NB4 (cell line): Measurements from ENCODE around the gene DENND4A.
A peak's percentile ranks its signal among the peaks of the same experiment; 100 is the strongest.

Source experiments
- DNase-seq: peaks from one replicate; pipeline ENCODE4 v3.0.0; 2010; ENCODE audit warnings: low read depth
- H3K4me3 ChIP-seq: one replicate; pipeline ENCODE4 v1.5.1; 2011; ENCODE audit warnings: mild to moderate bottlenecking, low read depth, low read length, moderate library complexity
- CTCF ChIP-seq: IDR thresholded peaks from one replicate; pipeline ENCODE4 v1.5.1; 2012; ENCODE audit warnings: low read depth, low read length
- MAX ChIP-seq: IDR thresholded peaks from 2 replicates; pipeline ENCODE4 v1.6.1; 2011; ENCODE audit warnings: low read depth, low read length
- MYC ChIP-seq: IDR thresholded peaks from 2 replicates; pipeline ENCODE4 v1.6.1; 2011; ENCODE audit warnings: low read depth, low read length
- POLR2A ChIP-seq: IDR thresholded peaks from 2 replicates; pipeline ENCODE4 v1.6.1; 2011; ENCODE audit warnings: mild to moderate bottlenecking; ENCODE audit not compliant: insufficient read length; ENCODE audit errors: extremely low read depth

DENND4A gene

GRCh38 chr15:65641768-65642475 lies 150.2 kb downstream of the DENND4A start:
- TF ChIP-seq MAX (no peak), POLR2A (no peak)
- H3K4me3 ChIP-seq, result no peak overlapping the region
- DNase-seq, result peak; percentile 25

- no peak overlapping the region for H3K4me3 ChIP-seq
- TF ChIP-seq POLR2A (no peak), MYC (no peak), CTCF (no peak), MAX (no peak)
- no peak for DNase-seq
Observed at GRCh38 chr15:65639509-65639908, 152.6 kb downstream of the DENND4A start.

- TF ChIP-seq CTCF, result peak; percentile 77
- TF ChIP-seq MAX, result peak; percentile 26; the same call in 1 of the 2 replicates
- TF ChIP-seq MYC, result no peak; the same call in 1 of the 2 replicates
- H3K4me3 ChIP-seq, result no peak overlapping the region
- DNase-seq, result peak; percentile 77
Observed at GRCh38 chr15:65638681-65639089, 153.4 kb downstream of the DENND4A start.

- H3K4me3 ChIP-seq, result no peak overlapping the region
- no peak for DNase-seq
- TF ChIP-seq MYC, result no peak
- no peak for TF ChIP-seq MAX
- no peak for TF ChIP-seq POLR2A
- no peak for TF ChIP-seq CTCF
Observed at GRCh38 chr15:65638109-65638508, 154.0 kb downstream of the DENND4A start.

GRCh38 chr15:65634356-65634755 lies 157.7 kb downstream of the DENND4A start:
- TF ChIP-seq MAX (no peak), MYC (no peak), POLR2A (no peak), CTCF (no peak)
- DNase-seq, result no peak
- no peak overlapping the region for H3K4me3 ChIP-seq

- H3K4me3 ChIP-seq, result no peak overlapping the region
- no peak for DNase-seq
- TF ChIP-seq POLR2A (no peak), CTCF (no peak), MAX (no peak), MYC (no peak)
Observed at GRCh38 chr15:65633752-65634151, 158.3 kb downstream of the DENND4A start.
